Right atrium auricular region (tissue), 2 donors: ENCODE data around the gene C19orf33. TPM values are rescaled to one million over a fixed set of nuclear protein-coding genes. Genes with fewer than 3 reads are reported as not detected.

Experiments
- DNase-seq: peaks from one replicate; pipeline ENCODE4 v3.0.0-alpha.2; 2019; ENCODE audit warnings: low spot score
- H3K27ac ChIP-seq, 2 donors: fragments of 200-600 bp; sonication (generic); 1 replicate in 1 of 2; 2 replicates in 1 of 2; pipeline ENCODE4 v1.5.1; 2016 to 2019
- H3K27me3 ChIP-seq, 2 donors: fragments of 200-600 bp; sonication (generic); one replicate each; pipeline versions ENCODE4 v1.5.1 to v1.6.0; 2017 to 2019
- H3K36me3 ChIP-seq: fragments of 200-600 bp; sonication (generic); one replicate; pipeline ENCODE4 v1.5.1; 2016
- H3K4me1 ChIP-seq, 2 donors: fragments of 200-600 bp; sonication (generic); one replicate each; pipeline versions ENCODE4 v1.5.1 to v1.6.0; 2017 to 2019
- H3K4me3 ChIP-seq, 2 donors: fragments of 200-600 bp; sonication (generic); 1 replicate in 1 of 2; 2 replicates in 1 of 2; pipeline ENCODE4 v1.5.1; 2017 to 2019; ENCODE audit warnings: mild to moderate bottlenecking in 1 of 2, moderate library complexity in 1 of 2
- H3K9me3 ChIP-seq, 2 donors: fragments of 200-600 bp; sonication (generic); one replicate each; pipeline ENCODE4 v1.5.1; 2019
- CTCF ChIP-seq, 2 donors: fragments of 200-600 bp; sonication (generic); IDR thresholded peaks; one replicate each; pipeline ENCODE4 v1.5.1; 2019; ENCODE audit warnings: antibody characterized with exemption in 2 of 2
- total RNA-seq, 2 donors: library from RNA; depleted of rRNA; stranded (reverse); fragments of >200 nt; gene quantifications; one replicate each; pipeline ENCODE4 v1.1.0, GENCODE V29; 2016

C19orf33 gene
- total RNA-seq, 2 donors from 2014 or later: 18.9 to 48.6 TPM

GRCh38 chr19:38291855-38292254 lies 12.2 kb upstream of the C19orf33 start:
- no peaks in the 10 kb centered on the region for H3K36me3 ChIP-seq
- DNase-seq: no peak
- H3K27ac ChIP-seq: no peak overlapping the region
- no peak for TF ChIP-seq CTCF (IDR thresholded peaks at IDR 0.05)
- H3K4me1 ChIP-seq: no peaks in the 10 kb centered on the region
- no peak overlapping the region for H3K4me3 ChIP-seq
- no peaks in the 10 kb centered on the region for H3K9me3 ChIP-seq
- no peaks in the 10 kb centered on the region for H3K27me3 ChIP-seq

DNA sequence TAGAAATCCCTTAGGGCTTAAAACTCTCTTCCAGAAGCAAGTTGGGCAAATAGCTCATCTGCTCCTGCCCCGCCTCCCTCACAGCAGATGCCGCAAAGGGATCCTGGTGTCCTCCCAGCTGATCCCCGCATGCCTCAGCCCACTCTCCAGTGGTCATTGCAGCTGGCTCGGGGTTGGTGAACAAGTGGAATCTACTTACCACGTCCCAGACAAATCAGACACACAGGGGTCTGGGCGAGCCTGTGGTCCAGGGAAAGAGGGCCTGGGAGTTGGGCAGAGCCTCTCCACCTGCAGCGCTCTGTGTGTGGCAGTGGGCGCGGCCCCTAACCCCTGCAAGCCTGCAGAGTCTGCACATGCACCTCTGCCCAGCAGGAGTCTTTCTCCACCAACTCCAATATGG lies 10.8 kb upstream of the C19orf33 start:
- no peaks in the 10 kb centered on the region for H3K36me3 ChIP-seq
- H3K4me3 ChIP-seq: no peak overlapping the region
- DNase-seq: no peak

DNA sequence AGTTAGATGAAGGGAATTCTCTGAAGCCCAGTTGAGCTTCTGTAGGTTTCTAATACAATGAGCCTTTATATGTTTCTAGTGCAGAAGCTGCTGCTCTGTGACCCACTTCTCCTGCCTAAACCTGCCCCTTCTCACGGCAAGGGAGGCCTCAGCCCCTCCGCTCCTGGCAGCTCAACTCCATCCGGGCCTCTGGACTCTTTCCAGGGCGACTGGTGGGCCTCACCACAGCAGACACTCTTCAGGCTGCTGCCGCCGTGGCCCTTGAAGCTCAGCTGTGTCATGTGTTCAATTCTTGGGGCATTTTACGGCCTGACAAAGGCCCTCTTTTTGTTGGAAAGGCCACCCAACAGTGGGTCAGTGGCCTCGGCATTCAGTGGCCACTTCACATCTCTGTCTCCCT lies 10.0 kb upstream of the C19orf33 start:
- TF ChIP-seq CTCF (IDR thresholded peaks at IDR 0.05): no peak
- Histone ChIP-seq H3K27ac (no peak overlapping the region), H3K9me3 (no peaks in the 10 kb centered on the region), H3K27me3 (no peaks in the 10 kb centered on the region), H3K4me1 (no peaks in the 10 kb centered on the region), H3K36me3 (no peaks in the 10 kb centered on the region), H3K4me3 (no peak overlapping the region)
- no peak for DNase-seq

More for the DNA sequence above, 10.8 kb upstream of the C19orf33 start:
- Histone ChIP-seq H3K9me3 (no peaks in the 10 kb centered on the region), H3K27me3 (no peaks in the 10 kb centered on the region), H3K4me1 (no peaks in the 10 kb centered on the region), H3K27ac (no peak overlapping the region)
- TF ChIP-seq CTCF (IDR thresholded peaks at IDR 0.05): no peak

DNA sequence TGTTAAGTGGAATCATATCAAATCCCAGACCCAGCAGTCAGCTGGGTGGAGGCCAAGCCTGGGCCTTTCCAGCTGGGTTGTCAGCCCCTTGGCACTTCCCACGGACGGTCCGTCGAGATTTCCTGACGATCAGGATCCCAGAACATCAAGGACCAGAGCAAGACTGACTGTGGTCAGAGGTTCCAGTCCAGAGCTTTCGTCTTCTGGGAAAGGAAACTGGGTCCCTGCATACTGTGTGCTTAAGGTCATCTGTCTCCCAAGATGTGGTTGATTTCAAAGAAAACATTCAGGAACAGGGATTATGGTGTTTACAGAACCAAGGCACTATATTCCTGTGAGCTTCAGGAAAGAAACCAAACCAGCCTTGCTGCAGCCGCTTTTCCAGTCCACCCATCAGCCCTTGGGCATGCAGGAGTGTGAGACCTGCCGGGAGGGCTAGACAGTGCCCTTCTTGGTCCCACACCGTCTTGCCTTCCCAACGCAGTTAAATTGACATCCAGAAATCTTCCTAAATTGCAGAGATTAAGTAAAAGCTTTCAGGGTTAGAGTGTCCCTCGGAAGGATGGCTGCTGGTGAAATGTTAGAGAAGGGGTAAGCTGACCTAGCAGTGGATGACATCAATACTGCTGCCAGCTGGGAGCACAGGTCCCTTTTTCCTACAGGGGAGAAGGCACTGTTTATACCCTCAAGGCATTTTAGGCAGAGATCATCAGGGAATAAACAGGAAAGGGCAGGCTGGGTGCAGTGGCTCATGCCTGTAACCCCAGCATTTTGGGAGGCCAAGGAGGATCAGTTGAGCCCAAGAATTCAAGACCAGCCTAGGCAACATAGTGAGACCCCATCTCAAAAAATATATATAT lies 5.0 kb upstream of the C19orf33 start:
- H3K4me1 ChIP-seq: no peaks in the 10 kb centered on the region
- DNase-seq: no peak
- no peaks in the 10 kb centered on the region for H3K9me3 ChIP-seq
- H3K36me3 ChIP-seq: no peaks in the 10 kb centered on the region
- no peak overlapping the region for H3K27ac ChIP-seq
- no peaks in the 10 kb centered on the region for H3K27me3 ChIP-seq
- no peak overlapping the region for H3K4me3 ChIP-seq
- no peak for TF ChIP-seq CTCF (IDR thresholded peaks at IDR 0.05)

DNA sequence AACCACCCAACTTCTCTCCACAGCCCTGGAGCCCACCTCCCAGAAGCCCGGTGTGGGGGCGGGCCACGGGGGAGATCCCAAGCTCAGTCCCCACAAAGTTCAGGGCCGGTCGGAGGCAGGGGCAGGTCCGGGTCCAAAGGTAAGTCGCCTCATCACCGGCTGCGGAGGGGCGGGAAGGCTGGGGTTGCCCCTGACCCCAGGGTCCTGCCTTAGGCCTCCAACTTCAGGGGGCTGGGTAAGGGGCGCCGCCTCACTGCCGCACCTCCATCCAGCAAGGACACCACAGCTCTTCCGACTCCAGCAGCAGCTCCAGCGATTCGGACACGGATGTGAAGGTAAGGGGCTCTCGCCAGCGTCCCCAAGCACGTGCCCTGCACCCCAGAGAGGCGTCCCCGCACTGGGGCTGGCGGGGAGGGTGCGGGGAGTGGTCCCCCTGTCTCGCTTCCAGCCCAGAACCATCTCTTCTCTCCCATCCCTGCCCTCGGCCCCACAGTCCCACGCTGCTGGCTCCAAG lies 358 bp downstream of the C19orf33 start:
- Histone ChIP-seq H3K4me1 (no peaks in the 10 kb centered on the region), H3K27me3 (no peaks in the 10 kb centered on the region), H3K9me3 (no peaks in the 10 kb centered on the region), H3K4me3 (peak overlapping the region in 1 of 2 donors; percentile 6), H3K36me3 (peaks cover 13% of the 10 kb centered on the region), H3K27ac (peak overlapping the region in 1 of 2 donors; percentile 22)
- no peak for DNase-seq
- no peak for TF ChIP-seq CTCF (IDR thresholded peaks at IDR 0.05)
